Bronchial epithelial cell (primary cell): ENCODE results near the gene ITPKB. TPM values are rescaled to one million over a fixed set of nuclear protein-coding genes. Genes with fewer than 3 reads are reported as not detected.

ENCODE experiments used
- DNase-seq: peaks from one replicate; pipeline ENCODE4 v3.0.0-alpha.2; 2010; ENCODE audit warnings: low read depth
- FAIRE-seq: peaks from 2 replicates; lab custom pipeline; 2011; peaks lifted over from hg19 to GRCh38; lab: Jason Lieb, UNC
- H3K27me3 ChIP-seq: 2 replicates; pipeline ENCODE4 v1.5.1; 2011; ENCODE audit warnings: low read length; ENCODE audit not compliant: control insufficient read depth, insufficient read depth
- H3K36me3 ChIP-seq: 2 replicates; pipeline ENCODE4 v1.5.1; 2011; ENCODE audit warnings: low read length; ENCODE audit not compliant: control insufficient read depth, insufficient read depth
- H3K4me3 ChIP-seq: 2 replicates; pipeline ENCODE4 v1.5.1; 2011; ENCODE audit warnings: mild to moderate bottlenecking, low read depth, low read length, control low read depth
- CTCF ChIP-seq: IDR thresholded peaks from 2 replicates; pipeline ENCODE4 v1.5.1; 2011; ENCODE audit warnings: mild to moderate bottlenecking, moderate library complexity, low read length, control low read depth, inconsistent platforms; ENCODE audit not compliant: insufficient read depth, severe bottlenecking
- total RNA-seq: library from RNA; depleted of rRNA; stranded (reverse); fragments of >200 nt; gene quantifications from 2 replicates; pipeline ENCODE4 v1.2.1, GENCODE V29; 2014

ITPKB gene
- total RNA-seq, result 1.3 and 1.9 TPM in 2 replicates

DNA sequence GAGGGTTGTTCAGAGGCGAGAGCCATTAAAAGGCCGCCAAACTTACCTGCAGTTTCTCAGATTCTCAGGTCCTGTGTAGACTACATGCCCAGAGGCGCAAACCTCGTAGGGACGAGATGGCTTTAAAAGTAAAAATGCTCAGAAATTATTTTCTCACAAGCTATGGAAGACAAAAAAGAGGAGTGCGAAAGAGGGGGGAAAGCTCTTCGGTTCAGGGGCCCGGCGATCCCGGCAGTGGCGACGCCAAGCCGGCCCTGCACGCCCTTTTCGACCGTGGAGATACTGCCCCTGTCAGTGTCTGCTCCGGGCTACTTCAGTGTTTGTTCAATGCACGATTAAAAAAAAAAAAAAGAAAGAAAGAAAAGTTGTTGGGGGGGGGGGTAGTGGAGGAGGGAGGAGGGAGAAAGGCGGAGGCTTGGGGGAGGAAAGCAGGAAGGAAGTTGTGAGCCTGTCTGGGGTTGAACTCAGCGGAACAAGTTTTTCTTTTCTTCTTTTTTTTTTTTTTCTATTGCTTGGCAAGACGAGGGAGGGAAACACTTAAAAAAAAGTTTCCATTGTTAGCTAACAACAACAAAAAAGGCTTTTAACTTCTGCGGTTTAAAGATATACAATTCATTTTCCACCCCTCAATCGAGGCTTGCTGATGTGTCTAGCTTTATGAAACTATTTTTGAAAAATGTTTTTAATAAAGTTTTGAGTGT, at the start of gene ITPKB:
TSS of gene ITPKB (minus strand) at position 288 of the 701 bp plus-strand sequence. CDS start 1,824 bp downstream, outside the sequence.
- no peaks in the 10 kb centered on the region for H3K27me3 ChIP-seq
- no peak for TF ChIP-seq CTCF
- FAIRE-seq (no peak), DNase-seq (peak; percentile 64)
- no peaks in the 10 kb centered on the region for H3K36me3 ChIP-seq
- H3K4me3 ChIP-seq, result peak within 1 kb of the TSS; percentile 67

DNA sequence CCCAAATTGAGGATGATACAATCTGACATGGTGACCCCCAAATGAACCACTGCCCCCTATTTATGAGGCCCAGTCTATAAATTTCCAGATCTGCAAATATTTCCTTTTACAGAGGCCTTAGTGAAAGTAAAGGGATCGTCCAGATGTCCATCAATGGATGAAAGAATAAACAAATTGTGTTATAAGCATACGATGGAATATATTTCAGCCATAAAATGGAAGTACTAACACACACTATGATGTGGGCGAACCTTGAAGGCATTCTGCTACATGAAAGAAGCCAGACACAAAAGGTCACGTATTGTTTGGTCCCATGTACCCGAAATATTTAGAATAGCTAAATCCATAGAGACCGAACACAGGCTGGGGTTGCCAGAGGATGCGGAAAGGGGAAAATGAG, 48.6 kb upstream of the ITPKB start:
- no peak for TF ChIP-seq CTCF
- Histone ChIP-seq H3K4me3 (no peak overlapping the region), H3K27me3 (no peaks in the 10 kb centered on the region), H3K36me3 (no peaks in the 10 kb centered on the region)
- FAIRE-seq (no peak), DNase-seq (no peak)

DNA sequence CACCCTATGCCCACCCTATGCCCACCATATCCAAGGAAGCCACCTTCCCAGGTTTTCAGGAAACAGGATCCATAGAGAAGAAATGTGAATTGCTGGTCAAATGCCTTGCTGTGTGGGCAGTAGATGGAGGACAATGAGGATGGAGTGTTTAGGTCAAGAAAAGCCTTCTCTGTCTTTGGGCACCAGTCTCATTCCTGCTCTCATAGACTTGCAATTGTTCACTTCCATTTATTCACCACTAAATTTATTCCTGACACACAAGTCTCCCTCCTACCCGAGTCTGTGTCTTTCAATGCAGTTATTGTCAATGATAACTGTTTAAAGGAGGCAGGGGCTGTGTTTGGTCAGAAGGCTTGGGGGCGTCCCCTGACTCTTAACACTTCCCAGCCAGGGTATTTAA, 48.0 kb upstream of the ITPKB start:
- no peak for DNase-seq
- no peak for TF ChIP-seq CTCF
- no peak for FAIRE-seq

DNA sequence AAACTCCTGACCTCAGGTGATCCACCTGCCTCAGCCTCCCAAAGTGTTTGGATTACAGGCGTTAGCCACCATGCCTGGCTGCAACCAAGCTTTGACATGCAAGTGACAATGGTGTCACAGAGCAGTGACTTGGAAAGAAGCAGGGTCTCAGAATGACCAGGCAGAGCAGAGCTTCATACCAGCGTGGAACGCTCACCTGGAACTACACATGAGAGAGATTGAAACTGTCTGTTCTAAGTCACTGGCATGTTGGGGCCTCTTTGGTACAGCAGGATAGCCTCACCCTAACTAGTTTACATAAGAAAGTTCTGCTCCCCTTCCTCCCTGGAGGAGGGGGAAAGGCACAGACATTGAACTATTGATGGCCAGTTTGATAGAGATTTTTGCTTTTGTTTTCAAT, 47.5 kb upstream of the ITPKB start:
- no peak for TF ChIP-seq CTCF
- H3K36me3 ChIP-seq, result no peaks in the 10 kb centered on the region

More for the DNA sequence above, 48.0 kb upstream of the ITPKB start:
- Histone ChIP-seq H3K36me3 (no peaks in the 10 kb centered on the region), H3K27me3 (no peaks in the 10 kb centered on the region), H3K4me3 (no peak overlapping the region)

DNA sequence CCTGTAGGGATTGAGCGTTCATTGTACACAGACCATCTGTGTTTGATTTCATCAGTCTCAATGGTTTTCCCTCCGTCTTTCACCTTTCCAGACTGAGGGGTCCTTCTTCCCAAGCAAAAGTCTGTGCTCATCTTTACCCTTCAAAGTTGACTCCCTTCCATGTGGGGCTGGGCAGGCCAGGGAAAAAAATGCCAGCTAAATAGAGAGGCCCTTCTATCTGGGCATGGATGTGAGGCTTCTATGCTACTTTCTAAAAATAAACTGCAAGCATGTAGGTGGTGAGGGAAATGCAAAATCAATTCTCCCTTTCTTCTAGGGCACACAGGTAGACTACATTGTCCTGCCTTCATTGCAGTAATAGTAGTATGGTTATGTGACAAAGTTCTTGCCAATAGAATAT, 46.7 kb upstream of the ITPKB start:
- FAIRE-seq, result no peak
- TF ChIP-seq CTCF, result no peak
- Histone ChIP-seq H3K36me3 (no peaks in the 10 kb centered on the region), H3K4me3 (no peak overlapping the region), H3K27me3 (no peaks in the 10 kb centered on the region)
- no peak for DNase-seq

More for the DNA sequence above, 47.5 kb upstream of the ITPKB start:
- DNase-seq (no peak), FAIRE-seq (no peak)
- H3K4me3 ChIP-seq, result no peak overlapping the region
- no peaks in the 10 kb centered on the region for H3K27me3 ChIP-seq
